ENCODE data around the gene DMRT2.

DNA sequence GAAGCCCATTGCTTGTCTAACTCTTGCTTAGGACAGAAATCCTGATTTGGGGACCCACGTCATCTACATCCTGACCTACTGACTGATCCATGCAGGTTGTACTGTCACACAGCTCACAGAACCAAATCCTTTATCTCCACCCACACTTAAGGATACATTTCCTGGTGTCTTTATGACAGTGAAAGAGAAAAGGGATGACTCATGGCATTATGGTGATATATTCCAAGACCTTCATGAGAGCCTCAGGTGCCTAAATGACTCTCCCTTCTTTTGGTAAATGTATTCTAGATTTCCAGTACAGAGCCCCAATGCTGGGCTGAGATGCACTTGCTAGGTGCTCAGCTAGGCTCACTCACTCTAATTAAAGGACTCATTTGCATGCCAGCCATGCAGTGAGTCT, 26.0 kb upstream of the DMRT2 start:
- no peak for TF ChIP-seq OSR1 (CRISPR knock-in tag; IDR thresholded peaks at IDR 0.05)
- no peak for TF ChIP-seq PPARA (CRISPR knock-in tag; IDR thresholded peaks at IDR 0.05; ENCODE audit: borderline replicate concordance)
- no peak for TF ChIP-seq ZNF70 (CRISPR knock-in tag; IDR thresholded peaks at IDR 0.05)
- TF ChIP-seq, protein P1, sequence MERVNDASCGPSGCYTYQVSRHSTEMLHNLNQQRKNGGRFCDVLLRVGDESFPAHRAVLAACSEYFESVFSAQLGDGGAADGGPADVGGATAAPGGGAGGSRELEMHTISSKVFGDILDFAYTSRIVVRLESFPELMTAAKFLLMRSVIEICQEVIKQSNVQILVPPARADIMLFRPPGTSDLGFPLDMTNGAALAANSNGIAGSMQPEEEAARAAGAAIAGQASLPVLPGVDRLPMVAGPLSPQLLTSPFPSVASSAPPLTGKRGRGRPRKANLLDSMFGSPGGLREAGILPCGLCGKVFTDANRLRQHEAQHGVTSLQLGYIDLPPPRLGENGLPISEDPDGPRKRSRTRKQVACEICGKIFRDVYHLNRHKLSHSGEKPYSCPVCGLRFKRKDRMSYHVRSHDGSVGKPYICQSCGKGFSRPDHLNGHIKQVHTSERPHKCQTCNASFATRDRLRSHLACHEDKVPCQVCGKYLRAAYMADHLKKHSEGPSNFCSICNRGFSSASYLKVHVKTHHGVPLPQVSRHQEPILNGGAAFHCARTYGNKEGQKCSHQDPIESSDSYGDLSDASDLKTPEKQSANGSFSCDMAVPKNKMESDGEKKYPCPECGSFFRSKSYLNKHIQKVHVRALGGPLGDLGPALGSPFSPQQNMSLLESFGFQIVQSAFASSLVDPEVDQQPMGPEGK (CRISPR knock-in tag; IDR thresholded peaks at IDR 0.05; ENCODE audit: borderline replicate concordance), result no peak
- no peak for TF ChIP-seq ISL1 (CRISPR knock-in tag; IDR thresholded peaks at IDR 0.05)
- TF ChIP-seq ZFP3 (CRISPR knock-in tag; IDR thresholded peaks at IDR 0.05), result no peak
- TF ChIP-seq ARNTL (CRISPR knock-in tag; IDR thresholded peaks at IDR 0.05; ENCODE audit: borderline replicate concordance, low read depth), result no peak
- TF ChIP-seq, protein P2, sequence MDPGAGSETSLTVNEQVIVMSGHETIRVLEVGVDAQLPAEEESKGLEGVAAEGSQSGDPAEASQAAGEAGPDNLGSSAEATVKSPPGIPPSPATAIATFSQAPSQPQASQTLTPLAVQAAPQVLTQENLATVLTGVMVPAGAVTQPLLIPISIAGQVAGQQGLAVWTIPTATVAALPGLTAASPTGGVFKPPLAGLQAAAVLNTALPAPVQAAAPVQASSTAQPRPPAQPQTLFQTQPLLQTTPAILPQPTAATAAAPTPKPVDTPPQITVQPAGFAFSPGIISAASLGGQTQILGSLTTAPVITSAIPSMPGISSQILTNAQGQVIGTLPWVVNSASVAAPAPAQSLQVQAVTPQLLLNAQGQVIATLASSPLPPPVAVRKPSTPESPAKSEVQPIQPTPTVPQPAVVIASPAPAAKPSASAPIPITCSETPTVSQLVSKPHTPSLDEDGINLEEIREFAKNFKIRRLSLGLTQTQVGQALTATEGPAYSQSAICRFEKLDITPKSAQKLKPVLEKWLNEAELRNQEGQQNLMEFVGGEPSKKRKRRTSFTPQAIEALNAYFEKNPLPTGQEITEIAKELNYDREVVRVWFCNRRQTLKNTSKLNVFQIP (CRISPR knock-in tag; IDR thresholded peaks at IDR 0.05; ENCODE audit: borderline replicate concordance, low read depth), result no peak
- TF ChIP-seq, protein P3, sequence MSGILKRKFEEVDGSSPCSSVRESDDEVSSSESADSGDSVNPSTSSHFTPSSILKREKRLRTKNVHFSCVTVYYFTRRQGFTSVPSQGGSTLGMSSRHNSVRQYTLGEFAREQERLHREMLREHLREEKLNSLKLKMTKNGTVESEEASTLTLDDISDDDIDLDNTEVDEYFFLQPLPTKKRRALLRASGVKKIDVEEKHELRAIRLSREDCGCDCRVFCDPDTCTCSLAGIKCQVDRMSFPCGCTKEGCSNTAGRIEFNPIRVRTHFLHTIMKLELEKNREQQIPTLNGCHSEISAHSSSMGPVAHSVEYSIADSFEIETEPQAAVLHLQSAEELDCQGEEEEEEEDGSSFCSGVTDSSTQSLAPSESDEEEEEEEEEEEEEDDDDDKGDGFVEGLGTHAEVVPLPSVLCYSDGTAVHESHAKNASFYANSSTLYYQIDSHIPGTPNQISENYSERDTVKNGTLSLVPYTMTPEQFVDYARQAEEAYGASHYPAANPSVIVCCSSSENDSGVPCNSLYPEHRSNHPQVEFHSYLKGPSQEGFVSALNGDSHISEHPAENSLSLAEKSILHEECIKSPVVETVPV (CRISPR knock-in tag; IDR thresholded peaks at IDR 0.05), result no peak
- no peak for TF ChIP-seq TOX (CRISPR knock-in tag; IDR thresholded peaks at IDR 0.05; ENCODE audit: borderline replicate concordance)
- no peak for TF ChIP-seq ESRRG (CRISPR knock-in tag; IDR thresholded peaks at IDR 0.05)
